K562 (cell line): ENCODE data around the gene LLGL2. TPM values are rescaled to one million over a fixed set of nuclear protein-coding genes. Genes with fewer than 3 reads are reported as not detected.

Source experiments
- ATAC-seq: fragments of 200-7000 bp; cut with Tn5 transposase; 3 replicates; pipeline ENCODE4 v1.9.1; 2020; ENCODE audit warnings: moderate library complexity
- BruUV-seq: library from RNA; stranded (reverse); fragments of 400-500 nt; replicated peaks from 2 replicates; lab custom pipeline; 2021; lab: Mats Ljungman, UMichigan
- CTCF ChIA-PET: fragments of 300-600 bp; formaldehyde crosslinking; extraction: SDS; loops from one replicate; lab custom pipeline; 2021; ENCODE audit warnings: low intra/inter-chr PET ratio; lab: Yijun Ruan, JAX
- POLR2A ChIA-PET: fragments of 300-600, 350-650 bp; sonication (Branson Sonifier 250); formaldehyde crosslinking; extraction: SDS; loops from one replicate; lab custom pipeline; 2021; ENCODE audit warnings: antibody characterized with exemption, inconsistent platforms; lab: Yijun Ruan, JAX
- DNase-seq, 4 experiments: peaks; one replicate each; pipeline versions ENCODE4 v3.0.0 to v3.0.0-alpha.2; 2011 to 2018; ENCODE audit warnings: low spot score in 3 of 4, mixed read lengths in 3 of 4; ENCODE audit errors: extremely low read depth in 1 of 4
- FAIRE-seq: peaks from 2 replicates; lab custom pipeline; 2011; peaks lifted over from hg19 to GRCh38; lab: Jason Lieb, UNC
- H2AFZ ChIP-seq: 2 replicates; pipeline ENCODE4 v1.6.0; 2011; ENCODE audit warnings: low read depth, low read length, control low read depth, inconsistent platforms
- H3K27ac ChIP-seq: fragments of 200-600 bp; 3 replicates; pipeline ENCODE4 v1.8.0; 2011; ENCODE audit warnings: low read depth, mild to moderate bottlenecking, control low read depth, inconsistent platforms, low read length, moderate library complexity, mixed read lengths; ENCODE audit errors: extremely low read depth
- H3K27me3 ChIP-seq, 2 experiments: fragments of 300-600 bp in 1 of 2; 2 replicates in 1 of 2; 3 replicates in 1 of 2; pipeline versions ENCODE4 v1.6.0 to v1.8.0; 2011; ENCODE audit warnings: inconsistent platforms in 2 of 2, low read length in 2 of 2, mild to moderate bottlenecking in 1 of 2, mixed read lengths in 1 of 2, moderate library complexity in 1 of 2; ENCODE audit not compliant: control insufficient read depth in 2 of 2, insufficient read depth in 2 of 2
- H3K36me3 ChIP-seq: fragments of 300-600 bp; 3 replicates; pipeline ENCODE4 v1.8.0; 2011; ENCODE audit warnings: mild to moderate bottlenecking, low read length, inconsistent platforms; ENCODE audit not compliant: control insufficient read depth, insufficient read depth
- H3K4me1 ChIP-seq, 2 experiments: fragments of 200-600 bp in 1 of 2; replicated peaks in 1 of 2; 2 replicates in 1 of 2; 3 replicates in 1 of 2; pipeline versions ENCODE4 v1.5.1 to v1.8.0; 2011; ENCODE audit warnings: inconsistent platforms in 2 of 2, low read length in 2 of 2, mild to moderate bottlenecking in 1 of 2, mixed read lengths in 1 of 2, moderate library complexity in 1 of 2; ENCODE audit not compliant: control insufficient read depth in 2 of 2, insufficient read depth in 2 of 2
- H3K4me2 ChIP-seq: 2 replicates; pipeline ENCODE4 v1.6.1; 2011; ENCODE audit warnings: low read length, control low read depth, inconsistent platforms, mixed read lengths; ENCODE audit not compliant: insufficient read depth
- H3K4me3 ChIP-seq: fragments of 200-600 bp; sonication (generic), shearing (Covaris generic); 2 replicates; pipeline ENCODE4 v1.5.1; 2016; ENCODE audit warnings: control low read depth, inconsistent platforms
- H3K79me2 ChIP-seq: fragments of 200-600 bp; 3 replicates; pipeline ENCODE4 v1.8.0; 2011; ENCODE audit warnings: low read length, inconsistent platforms; ENCODE audit not compliant: control insufficient read depth, insufficient read depth
- H3K9ac ChIP-seq, 2 experiments: 2 replicates each; pipeline versions ENCODE4 v1.6.0 to v1.6.1; 2011; ENCODE audit warnings: low read depth in 2 of 2, low read length in 2 of 2, control low read depth in 1 of 2, inconsistent platforms in 1 of 2, mild to moderate bottlenecking in 1 of 2, mixed read lengths in 1 of 2; ENCODE audit not compliant: insufficient read depth in 1 of 2
- H3K9me1 ChIP-seq: one replicate; pipeline ENCODE4 v1.6.0; 2011; ENCODE audit warnings: inconsistent platforms, mild to moderate bottlenecking, low read length, moderate library complexity; ENCODE audit not compliant: control insufficient read depth, insufficient read depth
- H3K9me3 ChIP-seq: replicated peaks from 2 replicates; pipeline ENCODE4 v1.5.1; 2011; ENCODE audit warnings: low read depth, low read length, inconsistent platforms; ENCODE audit not compliant: control insufficient read depth, insufficient read depth
- H4K20me1 ChIP-seq: replicated peaks from 2 replicates; pipeline ENCODE4 v1.6.1; 2011; ENCODE audit warnings: low read length, inconsistent platforms, mixed read lengths; ENCODE audit not compliant: control insufficient read depth, insufficient read depth
- CBX2 ChIP-seq: fragments of 200-600 bp; sonication (generic); IDR thresholded peaks from one replicate; pipeline ENCODE4 v1.6.1; 2012; ENCODE audit warnings: mild to moderate bottlenecking, low read length, inconsistent platforms; ENCODE audit not compliant: insufficient read depth, poor library complexity, severe bottlenecking
- CHD2 ChIP-seq: IDR thresholded peaks from 2 replicates; pipeline ENCODE4 v1.6.1; 2011; ENCODE audit warnings: low read depth, low read length
- CTBP1 ChIP-seq: fragments of 450-650 bp; IDR thresholded peaks from 2 replicates; pipeline ENCODE4 v1.6.1; 2016; ENCODE audit warnings: borderline replicate concordance
- CTCF ChIP-seq, 3 experiments: IDR thresholded peaks in 2 of 3; conservative IDR thresholded peaks in 1 of 3; 2 replicates each; pipeline ENCODE4 v1.5.1; 2011 to 2012; ENCODE audit warnings: low read length in 3 of 3, mild to moderate bottlenecking in 3 of 3, control low read depth in 2 of 3, improper control_type of control experiment in 1 of 3, inconsistent platforms in 1 of 3, low read depth in 1 of 3, mixed read lengths in 1 of 3, moderate library complexity in 1 of 3; ENCODE audit not compliant: insufficient read depth in 2 of 3
- FOXO4 ChIP-seq: fragments of 450-650 bp; formaldehyde crosslinking; IDR thresholded peaks from 2 replicates; pipeline ENCODE4 v1.4.0; 2020; ENCODE audit warnings: mild to moderate bottlenecking, moderate library complexity
- GTF2A2 ChIP-seq: IDR thresholded peaks from 2 replicates; pipeline ENCODE4 v1.6.1; 2016; ENCODE audit warnings: mild to moderate bottlenecking, missing genetic modification characterization, missing compliant biosample characterization
- HIVEP1 ChIP-seq: fragments of 250-450 bp; sonication (Bioruptor Pico); IDR thresholded peaks from 2 replicates; pipeline ENCODE4 v1.4.0; 2020; ENCODE audit warnings: mild to moderate bottlenecking
- HNRNPL ChIP-seq: fragments of 200-400 bp; formaldehyde crosslinking; IDR thresholded peaks from 2 replicates; pipeline ENCODE4 v1.6.1; 2017; ENCODE audit warnings: low read depth, mild to moderate bottlenecking, low read length
- IFI16 ChIP-seq: fragments of 250-450 bp; sonication (Bioruptor Pico); IDR thresholded peaks from 2 replicates; pipeline ENCODE4 v2.1.2; 2022; ENCODE audit warnings: mild to moderate bottlenecking, inconsistent platforms
- MCM2 ChIP-seq: fragments of 450-650 bp; IDR thresholded peaks from 2 replicates; pipeline ENCODE4 v1.6.1; 2017; ENCODE audit warnings: low read depth, mild to moderate bottlenecking
- MYC ChIP-seq, 2 experiments: fragments of 250-450 bp in 1 of 2; sonication (Bioruptor Pico) in 1 of 2; IDR thresholded peaks; 2 replicates each; pipeline versions ENCODE4 v1.5.1 to v1.6.1; 2012 to 2021; ENCODE audit warnings: low read depth in 2 of 2, borderline replicate concordance in 1 of 2, improper control_type of control experiment in 1 of 2, low read length in 1 of 2, mild to moderate bottlenecking in 1 of 2, moderate library complexity in 1 of 2
- NCOA1 ChIP-seq: fragments of 450-650 bp; IDR thresholded peaks from 2 replicates; pipeline ENCODE4 v1.6.1; 2016; ENCODE audit warnings: low read depth
- NELFE ChIP-seq: IDR thresholded peaks from 2 replicates; pipeline ENCODE4 v1.6.1; 2011; ENCODE audit warnings: mild to moderate bottlenecking; ENCODE audit not compliant: insufficient read depth, insufficient read length
- NFIX ChIP-seq: fragments of 250-450 bp; sonication (Bioruptor Pico); IDR thresholded peaks from 2 replicates; pipeline ENCODE4 v1.4.0; 2020; ENCODE audit warnings: low read depth, mild to moderate bottlenecking, moderate library complexity
- TFAP4 ChIP-seq: sonication (generic); formaldehyde crosslinking; IDR thresholded peaks from 2 replicates; pipeline ENCODE4 v1.8.0; 2022; ENCODE audit warnings: missing genetic modification reagents, mild to moderate bottlenecking, moderate library complexity, borderline replicate concordance
- WGBS: fragments of 100-300 bp; shearing (Covaris generic); methylation state at CpG from one replicate; pipeline ENCODE4 v1.1.6; 2016; ENCODE audit warnings: low coverage, mixed read lengths; ENCODE audit not compliant: insufficient coverage; ENCODE audit errors: missing lambda C conversion rate; 5-methylcytosine and 5-hydroxymethylcytosine counted together
- in situ Hi-C: fragments of 300-500 bp; cut with MboI; formaldehyde crosslinking; loops from 4 replicates; pipeline ENCODE4 v1.15.0; 2018; ENCODE audit warnings: inconsistent platforms, mixed read lengths
- intact Hi-C: fragments of 100-400 bp; cut with micrococcal nuclease; formaldehyde crosslinking; loops from 2 replicates; pipeline ENCODE4 v1.14.2; 2022
- polyA plus RNA-seq, 8 experiments: library from polyadenylated mRNA; depleted of rRNA in 4 of 8; stranded (reverse) in 5 of 8; unstranded in 3 of 8; fragments of >200 nt; fragmentation: Nextera tagmentation in 2 of 8; fragmentation: Illumina TruSeq in 1 of 8; extraction: Ambion mirVana in 2 of 8; extraction: Trizol in 1 of 8; gene quantifications; 2 replicates each; pipeline versions ENCODE4 v1.2.1 to v1.2.3, GENCODE V29; 2011 to 2014; ENCODE audit warnings: inconsistent platforms in 1 of 8, missing spikeins in 1 of 8
- total RNA-seq, 7 experiments: library from RNA; depleted of rRNA in 6 of 7; stranded (reverse); fragments of >200 nt in 6 of 7; fragmentation: Illumina TruSeq in 2 of 7; extraction: Trizol in 2 of 7; gene quantifications; 2 replicates each; pipeline versions ENCODE4 v1.2.1 to v1.2.3, GENCODE V29; 2011 to 2021; ENCODE audit warnings: low replicate concordance in 1 of 7

LLGL2 gene
- total and polyA plus RNA-seq, 9 of the 15 experiments (the other 6 are each of a cell fraction or from before 2014, with no cell fraction given): 0.32 to 24.4 (median 10.2) TPM

GRCh38 chr17:75476752-75477489 is 48.6 kb upstream of the LLGL2 start:
- CTCF ChIA-PET: no interaction called here
- intact Hi-C loops: no loop called here
- ATAC-seq: no peak
- TF ChIP-seq NCOA1 (no peak), GTF2A2 (no peak), MCM2 (no peak), CTBP1 (no peak), MYC (IDR thresholded peaks at IDR 0.05; ENCODE audit: low read depth, low read length) (no peak), MYC (CRISPR knock-in tag; IDR thresholded peaks at IDR 0.05; ENCODE audit: borderline replicate concordance, low read depth) (no peak), CHD2 (no peak), HNRNPL (no peak), CTCF (IDR thresholded peaks at IDR 0.05 in 2 of 3, conservative IDR thresholded peaks at IDR 0.05 in 1 of 3; ENCODE audit: insufficient read depth in 2 of 3, low read depth in 1 of 3, low read length in 3 of 3) (no peak), IFI16 (CRISPR knock-in tag) (no peak), FOXO4 (CRISPR knock-in tag) (no peak), NFIX (CRISPR knock-in tag) (no peak), CBX2 (no peak), HIVEP1 (CRISPR knock-in tag) (no peak), NELFE (no peak), TFAP4 (no peak)

More at GRCh38 chr17:75476752-75477489, 48.6 kb upstream of the LLGL2 start:
- H3K4me2 ChIP-seq: no peak overlapping the region
- H2AFZ ChIP-seq: no peak overlapping the region
- H3K4me3 ChIP-seq: no peak overlapping the region
- POLR2A ChIA-PET: interaction anchor here (0.6 to 1.8 kb wide), 5 partner anchors 10 to 1014 kb away, joined by 3 to 5 read pairs (median 3); partner anchors contain the start of gene TMEM94
- DNase-seq: no peak
- BruUV-seq: no TSS peak
- no peak overlapping the region for H3K9ac ChIP-seq
- no peaks in the 10 kb centered on the region for H3K79me2 ChIP-seq
- no peak for FAIRE-seq
- peaks cover 0 to 13% of the 10 kb centered on the region in 2 experiments; a peak in 2 of 5 replicates for H3K4me1 ChIP-seq
- H4K20me1 ChIP-seq: peaks cover 17% of the 10 kb centered on the region
- in situ Hi-C loops: no loop called here
- no peaks in the 10 kb centered on the region for H3K27me3 ChIP-seq
- 80% methylated on average over 10 of the region's 11 CpGs for WGBS
- H3K9me3 ChIP-seq: no peaks in the 10 kb centered on the region
- H3K27ac ChIP-seq: no peak overlapping the region
- peaks cover 16% of the 10 kb centered on the region for H3K36me3 ChIP-seq
- H3K9me1 ChIP-seq: no peaks in the 10 kb centered on the region
